IPS-11a (cell line): ENCODE results near the gene SEMA5A.

Experiments used
- H3K4me3 ChIP-seq: one replicate; pipeline ENCODE4 v1.5.1; 2013; ENCODE audit warnings: low read depth, low read length, control low read depth

Gene SEMA5A

DNA sequence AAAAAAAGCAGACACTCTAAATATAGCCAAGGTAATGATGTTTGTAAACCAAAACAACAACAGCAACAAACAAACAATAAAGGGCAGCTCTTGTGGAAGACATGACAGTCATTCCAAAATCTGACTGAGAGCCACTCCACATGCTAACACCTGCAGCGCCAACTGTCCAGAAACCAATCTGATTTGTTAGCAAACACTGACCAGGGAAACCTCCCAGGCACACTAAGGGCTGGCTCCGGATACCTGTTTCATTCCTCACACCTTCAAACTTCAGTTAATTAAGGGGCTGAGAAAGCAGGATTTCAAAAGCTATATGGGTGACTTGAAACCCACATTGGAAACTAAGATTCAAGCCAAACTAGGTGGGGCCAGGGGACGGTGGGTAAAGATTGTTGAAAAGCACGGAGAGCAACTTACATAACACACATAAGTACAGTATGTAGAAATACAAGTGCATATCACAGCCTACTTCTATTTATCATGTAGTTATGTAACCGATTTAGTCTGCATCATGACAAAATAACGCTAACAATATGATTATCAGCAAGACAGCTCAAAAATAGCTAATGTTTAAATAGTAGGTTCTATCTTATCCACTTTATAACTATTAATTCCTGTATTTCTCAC lies 203.6 kb downstream of the SEMA5A start:
- no peak overlapping the region for H3K4me3 ChIP-seq

DNA sequence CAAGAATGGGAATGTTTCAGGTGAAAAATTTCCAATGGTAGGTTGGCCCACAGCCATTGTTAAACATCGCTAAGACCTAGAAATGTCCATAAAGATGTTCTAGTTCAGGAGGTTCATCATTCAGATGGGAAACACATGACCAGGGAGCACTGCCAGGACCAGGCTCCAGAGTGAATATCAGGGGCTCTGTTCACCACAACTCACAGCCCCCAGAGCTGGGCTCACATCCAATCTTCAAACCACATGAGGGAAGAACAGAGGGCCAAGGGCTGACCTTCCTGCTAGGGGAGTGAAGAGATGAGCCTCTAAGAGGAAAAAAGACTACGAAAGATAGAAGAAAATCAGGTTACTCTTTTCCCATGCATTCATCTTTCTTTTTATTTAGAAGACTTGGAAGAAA lies 205.8 kb downstream of the SEMA5A start:
- H3K4me3 ChIP-seq: no peak overlapping the region

- H3K4me3 ChIP-seq: no peak overlapping the region
Observed at GRCh38 chr5:9339206-9339818, 206.6 kb downstream of the SEMA5A start.

GRCh38 chr5:9338796-9339195 lies 207.1 kb downstream of the SEMA5A start:
- H3K4me3 ChIP-seq: no peak overlapping the region

DNA sequence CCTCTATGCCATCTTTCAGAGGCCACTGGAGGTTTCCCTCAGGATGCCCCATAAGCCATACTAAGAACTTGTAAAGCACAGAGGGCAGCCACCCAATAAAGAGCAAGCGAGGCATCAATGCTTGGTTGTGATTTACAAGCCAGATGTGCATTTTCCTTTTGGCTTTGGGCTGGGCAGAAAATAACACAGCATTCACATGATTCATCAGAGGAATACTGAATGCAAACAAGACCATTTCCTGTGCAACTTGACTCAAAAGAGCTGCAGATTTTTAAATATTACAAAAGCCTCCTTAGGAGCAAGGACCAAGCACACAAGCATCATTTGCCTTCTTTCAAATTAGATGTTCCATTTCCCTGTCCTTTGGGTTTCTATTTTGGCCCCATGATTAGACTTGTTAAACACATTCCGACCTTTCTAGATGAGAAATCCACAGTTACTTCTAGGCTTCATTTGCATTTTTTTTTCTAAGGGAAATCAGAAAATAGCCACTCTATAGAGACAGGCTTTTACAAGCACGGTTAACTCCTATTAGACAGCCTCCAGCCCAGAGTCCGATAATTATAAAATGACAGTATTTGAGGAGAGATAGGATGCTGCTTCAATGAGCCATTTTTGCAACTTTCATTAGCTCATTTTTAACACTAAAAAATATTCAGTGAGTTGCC lies 207.8 kb downstream of the SEMA5A start:
- no peak overlapping the region for H3K4me3 ChIP-seq

- no peak overlapping the region for H3K4me3 ChIP-seq
Observed at GRCh38 chr5:9335754-9336495, 209.9 kb downstream of the SEMA5A start.

DNA sequence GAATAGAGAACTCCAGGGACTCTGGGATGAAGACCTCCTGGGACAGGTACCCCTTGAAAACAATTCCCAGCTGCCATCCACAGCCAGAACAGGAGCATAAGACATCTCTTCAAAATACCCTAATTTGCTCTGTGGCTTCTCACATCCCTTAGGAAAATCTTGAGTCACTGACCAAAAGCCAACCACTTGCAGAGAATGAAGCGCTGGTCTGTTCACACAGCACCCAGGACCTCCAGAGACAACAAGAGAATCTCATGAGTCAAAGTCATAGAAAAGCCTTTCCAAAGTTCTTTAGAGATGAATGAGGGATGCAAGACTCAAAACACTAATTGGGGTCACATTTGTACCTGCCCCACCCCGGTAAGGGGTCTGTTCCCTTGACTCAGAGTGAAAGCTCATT lies 210.6 kb downstream of the SEMA5A start:
- H3K4me3 ChIP-seq: no peak overlapping the region

DNA sequence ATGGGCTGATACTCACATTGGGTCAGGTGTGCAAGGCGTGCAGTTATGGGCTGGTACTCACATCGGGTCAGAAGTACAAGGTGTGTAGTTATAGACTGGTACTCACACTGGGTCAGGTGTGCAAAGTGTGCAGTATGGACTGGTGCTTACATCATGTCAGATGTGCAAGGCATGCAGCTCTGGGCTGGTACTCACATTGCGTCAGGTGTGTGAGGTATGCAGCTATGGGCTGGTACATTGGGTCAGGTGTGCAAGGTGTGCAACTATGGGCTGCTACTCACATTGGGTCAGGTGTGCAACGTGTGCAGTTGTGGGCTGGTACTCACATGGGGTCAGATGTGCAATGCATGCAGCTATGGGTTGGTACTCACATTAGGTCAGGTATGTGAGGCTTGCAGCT lies 213.8 kb downstream of the SEMA5A start:
- H3K4me3 ChIP-seq: no peak overlapping the region

GRCh38 chr5:9331372-9331771 lies 214.5 kb downstream of the SEMA5A start:
- H3K4me3 ChIP-seq: no peak overlapping the region

DNA sequence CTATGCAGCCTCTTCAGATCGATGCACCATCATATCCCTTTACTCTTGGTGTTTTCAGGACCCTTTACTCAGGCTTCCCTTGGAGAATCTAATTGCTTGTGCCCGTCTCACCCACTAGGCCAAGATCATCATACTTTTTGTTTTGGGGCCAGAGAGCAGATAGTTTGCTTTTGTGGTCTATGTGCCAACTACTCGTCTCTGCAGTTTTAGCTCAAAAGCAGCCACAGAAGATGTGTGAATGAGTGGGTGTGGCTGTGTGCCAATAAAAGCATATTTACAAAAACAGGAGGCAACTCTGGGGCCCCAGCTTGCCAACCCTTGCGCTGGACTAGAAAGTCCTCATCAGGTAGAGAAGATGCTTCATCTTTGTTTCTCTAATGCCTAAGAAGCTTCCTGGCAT lies 216.8 kb downstream of the SEMA5A start:
- H3K4me3 ChIP-seq: no peak overlapping the region

- no peak overlapping the region for H3K4me3 ChIP-seq
Observed at GRCh38 chr5:9325549-9325948, 220.3 kb downstream of the SEMA5A start.

DNA sequence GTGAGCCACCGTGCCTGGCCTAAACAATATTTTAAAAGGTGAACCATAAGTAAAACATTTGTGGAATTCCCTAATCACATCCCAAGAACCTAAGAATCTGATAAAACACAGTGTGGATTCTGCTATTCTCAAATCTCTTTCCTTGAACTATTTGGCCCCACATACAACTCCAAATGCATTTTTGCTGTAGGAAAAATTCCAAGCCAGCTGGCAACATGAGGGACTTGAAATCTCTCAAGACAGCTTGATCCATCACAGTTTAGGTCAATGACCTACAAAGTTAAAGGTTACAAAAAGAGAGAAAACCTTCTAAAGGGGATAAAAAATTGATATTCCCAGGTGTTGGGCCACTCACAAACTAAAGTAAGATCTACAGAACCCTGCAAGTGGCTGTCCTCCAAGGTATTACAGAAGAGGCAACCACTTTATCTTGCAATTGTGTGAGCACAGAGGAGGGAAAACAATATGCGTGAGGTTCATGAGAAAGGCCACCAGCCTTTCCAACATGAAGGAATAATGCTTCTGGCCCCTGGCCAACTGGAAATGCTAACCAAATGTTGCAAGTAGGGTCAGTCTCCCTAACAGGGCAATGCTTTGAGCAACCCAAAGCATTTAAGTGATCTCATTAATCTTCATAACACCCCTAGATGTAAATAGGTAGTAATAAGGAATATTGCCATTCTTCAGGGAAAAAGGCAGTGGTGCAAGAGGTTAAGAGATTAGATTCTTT lies 221.4 kb downstream of the SEMA5A start:
- no peak overlapping the region for H3K4me3 ChIP-seq

- no peak overlapping the region for H3K4me3 ChIP-seq
Observed at GRCh38 chr5:9320652-9321051, 225.2 kb downstream of the SEMA5A start.

DNA sequence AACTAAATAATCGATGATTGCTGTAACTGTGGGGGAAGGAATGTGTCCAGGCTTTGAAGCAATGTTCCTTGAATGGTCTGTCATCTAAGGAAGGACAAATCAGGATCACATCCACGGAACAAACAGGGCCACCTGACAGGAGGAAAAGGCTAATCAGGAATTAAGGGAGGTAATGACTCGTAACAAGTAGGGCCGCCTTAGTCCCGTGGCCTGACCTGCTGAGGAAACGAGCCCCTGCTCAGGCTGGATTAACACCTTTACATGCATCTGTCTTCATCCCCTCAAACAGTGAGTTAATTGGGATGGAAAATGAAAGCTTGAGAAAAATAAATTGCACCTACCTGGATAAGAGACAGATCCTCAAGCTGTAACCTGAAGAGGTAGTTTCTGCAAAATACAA lies 227.8 kb downstream of the SEMA5A start:
- H3K4me3 ChIP-seq: no peak overlapping the region

GRCh38 chr5:9316733-9317132 lies 229.1 kb downstream of the SEMA5A start:
- no peak overlapping the region for H3K4me3 ChIP-seq

GRCh38 chr5:9316041-9316440 lies 229.8 kb downstream of the SEMA5A start:
- no peak overlapping the region for H3K4me3 ChIP-seq

DNA sequence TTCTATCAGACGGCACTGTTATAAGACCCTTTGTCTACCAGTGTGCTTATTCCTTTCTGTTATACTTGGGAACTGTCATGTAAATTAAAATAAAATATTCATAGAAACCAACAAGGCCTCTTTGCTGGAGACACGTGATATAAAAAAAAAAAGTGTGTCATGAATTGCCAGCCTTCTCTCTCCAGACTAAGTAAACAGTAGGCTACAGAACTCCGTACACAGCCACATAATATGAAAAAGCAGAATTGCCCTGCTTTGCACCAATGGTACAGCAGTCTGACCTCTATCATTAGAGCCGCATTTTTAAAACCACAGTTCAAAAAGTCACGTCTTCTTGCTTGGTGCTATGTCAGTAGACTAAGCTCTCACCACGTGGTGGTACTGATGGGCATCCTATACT lies 231.3 kb downstream of the SEMA5A start:
- no peak overlapping the region for H3K4me3 ChIP-seq

- H3K4me3 ChIP-seq: no peak overlapping the region
Observed at GRCh38 chr5:9313751-9314150, 232.1 kb downstream of the SEMA5A start.

DNA sequence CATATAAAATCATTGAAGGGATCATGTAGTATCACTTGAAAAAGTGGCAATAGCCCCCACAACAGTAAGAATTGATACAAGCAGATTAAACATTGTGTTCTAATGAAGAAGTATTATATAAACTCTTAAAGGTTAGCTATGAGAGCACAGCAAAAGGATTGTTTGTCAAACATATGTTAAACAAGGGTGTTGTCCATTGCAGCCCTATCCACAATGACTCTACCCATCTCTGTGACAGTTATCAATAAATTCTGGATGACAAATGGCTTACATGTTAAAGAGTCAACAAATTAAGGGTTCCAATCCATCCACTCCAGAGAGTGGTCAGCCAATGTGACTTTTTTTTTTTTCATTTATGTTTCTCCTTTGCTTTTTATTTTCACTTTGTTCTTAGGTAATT lies 238.7 kb downstream of the SEMA5A start:
- H3K4me3 ChIP-seq: no peak overlapping the region

- H3K4me3 ChIP-seq: no peak overlapping the region
Observed at GRCh38 chr5:9302218-9302617, 243.7 kb downstream of the SEMA5A start.

DNA sequence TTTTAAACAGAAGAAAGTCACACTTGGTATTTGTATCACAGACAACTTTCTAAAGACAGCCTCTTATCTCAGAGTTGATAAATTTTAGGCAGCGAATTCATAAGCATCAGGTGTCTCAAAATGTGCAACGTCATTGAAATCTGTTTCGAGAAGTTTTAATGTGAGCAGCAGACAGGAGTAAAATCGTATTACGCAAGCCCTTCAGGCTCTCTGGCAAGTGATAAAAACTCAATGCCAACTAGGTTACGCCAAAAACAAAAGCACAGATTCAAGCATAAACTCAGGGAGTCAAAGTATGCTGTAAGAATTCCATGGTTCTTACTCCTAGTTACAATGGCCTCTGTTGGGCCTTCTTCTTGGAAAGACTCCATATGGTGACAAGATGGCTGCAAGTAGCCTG lies 244.7 kb downstream of the SEMA5A start:
- no peak overlapping the region for H3K4me3 ChIP-seq
